Measurements from ENCODE around the gene SLC13A4. TPM values are rescaled to one million over a fixed set of nuclear protein-coding genes. Genes with fewer than 3 reads are reported as not detected.
"Not testable (repeated sequence)": the region's sequence is repeated elsewhere in the genome, so short reads cannot be mapped to it uniquely, and the experiment has no call there.

Gene SLC13A4
- total RNA-seq, 1 donor from 2014 or later, result not detected

- DNase-seq (ENCODE audit: low read depth), result no peak
Measured at GRCh38 chr7:135662123-135662372, 65.9 kb downstream of the SLC13A4 start.

- DNase-seq (ENCODE audit: low read depth), result no peak
Measured at GRCh38 chr7:135661311-135662122, 66.5 kb downstream of the SLC13A4 start.

- DNase-seq (ENCODE audit: low read depth), result peak; percentile 92
Measured at GRCh38 chr7:135659159-135659846, 68.7 kb downstream of the SLC13A4 start.

- no peak for DNase-seq (ENCODE audit: low read depth)
Measured at GRCh38 chr7:135658564-135658963, 69.4 kb downstream of the SLC13A4 start.

- DNase-seq (ENCODE audit: low read depth), result peak; percentile 69
Measured at GRCh38 chr7:135653340-135654080, 74.5 kb downstream of the SLC13A4 start.

- no peak for DNase-seq (ENCODE audit: low read depth)
Measured at GRCh38 chr7:135650831-135651573, 77.0 kb downstream of the SLC13A4 start.

GRCh38 chr7:135648235-135648634 lies 79.8 kb downstream of the SLC13A4 start:
- no peak for DNase-seq (ENCODE audit: low read depth)

GRCh38 chr7:135647755-135648154 lies 80.2 kb downstream of the SLC13A4 start:
- no peak for DNase-seq (ENCODE audit: low read depth)

GRCh38 chr7:135645296-135645904 lies 82.6 kb downstream of the SLC13A4 start:
- DNase-seq (ENCODE audit: low read depth), result peak; percentile 55

- no peak for DNase-seq (ENCODE audit: low read depth)
Measured at GRCh38 chr7:135644729-135645128, 83.3 kb downstream of the SLC13A4 start.

- DNase-seq (ENCODE audit: low read depth), result no peak
Measured at GRCh38 chr7:135644154-135644553, 83.8 kb downstream of the SLC13A4 start.

- DNase-seq (ENCODE audit: low read depth), result not testable (repeated sequence)
Measured at GRCh38 chr7:135639690-135640089, 88.3 kb downstream of the SLC13A4 start.

GRCh38 chr7:135634191-135634878 lies 93.7 kb downstream of the SLC13A4 start:
- DNase-seq (ENCODE audit: low read depth), result no peak

Other genes starting within 250 kb of the SLC13A4 start
- gene CNOT4, start 218.1 kb downstream of the SLC13A4 start, total RNA-seq, result 2.4 and 11.0 TPM in 2 replicates
- gene NUP205, start 170.3 kb downstream of the SLC13A4 start, total RNA-seq, result 38.8 and 61.8 TPM in 2 replicates
- 11.1 and 28.1 TPM in 2 replicates for gene STMP1, start 65.7 kb downstream of the SLC13A4 start, total RNA-seq
- not detected in 2 replicates for gene FAM180A, start 20.6 kb upstream of the SLC13A4 start, total RNA-seq
- 127 and 152 TPM in 2 replicates for gene MTPN, start 249.2 kb upstream of the SLC13A4 start, total RNA-seq

All from renal cortical epithelial cell (primary cell).